Measurements from ENCODE around the gene GNAZ.

Gene GNAZ

DNA sequence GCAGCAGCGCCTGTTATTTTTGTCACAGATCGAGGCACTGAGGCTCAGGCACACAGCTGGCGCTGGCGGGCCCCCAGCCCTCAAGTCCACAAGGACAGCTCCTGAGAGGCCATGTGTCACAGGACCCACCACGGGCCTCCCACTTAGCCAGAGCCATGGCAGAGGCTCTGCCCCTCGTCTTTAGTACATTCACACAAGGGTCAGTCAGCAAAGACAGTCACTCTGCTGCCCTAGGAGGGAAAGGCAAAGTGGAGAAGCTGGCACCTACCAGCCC, 29.1 kb downstream of the GNAZ start:
- Histone ChIP-seq H2BK120ac (ENCODE audit: insufficient read depth, low read length, poor library complexity) (no peak overlapping the region), H3K27me3 (ENCODE audit: insufficient read depth, low read length) (no peaks in the 10 kb centered on the region), H3K4me1 (ENCODE audit: control insufficient read depth in 1 of 2, insufficient read depth in 2 of 2, low read length in 2 of 2) (no peaks in the 10 kb centered on the region), H4K12ac (ENCODE audit: low read depth, low read length) (no peak overlapping the region), H3K9me3 (ENCODE audit: insufficient read depth, low read depth, low read length) (peaks cover 5% of the 10 kb centered on the region), H2BK5ac (ENCODE audit: low read depth, low read length, poor library complexity) (no peak overlapping the region), H2BK12ac (ENCODE audit: low read length) (no peak overlapping the region), H2AK5ac (ENCODE audit: low read length) (no peak overlapping the region), H3K36me3 (ENCODE audit: control insufficient read depth in 1 of 2, insufficient read depth in 2 of 2, low read length in 2 of 2) (no peaks in the 10 kb centered on the region), H3K23ac (ENCODE audit: low read length) (no peak overlapping the region), H2AFZ (ENCODE audit: insufficient read depth, low read length, poor library complexity) (no peak overlapping the region), H4K91ac (ENCODE audit: low read depth, low read length) (no peak overlapping the region), H3K79me1 (ENCODE audit: low read length) (no peaks in the 10 kb centered on the region), H3K4me3 (ENCODE audit: low read depth, low read length) (no peak overlapping the region), H3K9ac (ENCODE audit: low read length) (no peak overlapping the region), H3K4ac (ENCODE audit: low read depth, low read length) (no peak overlapping the region), H3K18ac (ENCODE audit: low read length) (no peak overlapping the region), H3K79me2 (ENCODE audit: control insufficient read depth, insufficient read depth, low read length, poor library complexity) (no peaks in the 10 kb centered on the region), H3K14ac (ENCODE audit: low read length) (no peak overlapping the region), H3K27ac (ENCODE audit: low read depth, low read length) (no peak overlapping the region), H4K8ac (ENCODE audit: low read depth, low read length) (no peak overlapping the region), H3K4me2 (ENCODE audit: low read length) (no peak overlapping the region)
- no CpG with 5 or more reads among the region's 6 CpGs for WGBS (ENCODE audit: extremely low coverage, insufficient coverage, insufficient read length)
- DNase-seq = no peak

DNA sequence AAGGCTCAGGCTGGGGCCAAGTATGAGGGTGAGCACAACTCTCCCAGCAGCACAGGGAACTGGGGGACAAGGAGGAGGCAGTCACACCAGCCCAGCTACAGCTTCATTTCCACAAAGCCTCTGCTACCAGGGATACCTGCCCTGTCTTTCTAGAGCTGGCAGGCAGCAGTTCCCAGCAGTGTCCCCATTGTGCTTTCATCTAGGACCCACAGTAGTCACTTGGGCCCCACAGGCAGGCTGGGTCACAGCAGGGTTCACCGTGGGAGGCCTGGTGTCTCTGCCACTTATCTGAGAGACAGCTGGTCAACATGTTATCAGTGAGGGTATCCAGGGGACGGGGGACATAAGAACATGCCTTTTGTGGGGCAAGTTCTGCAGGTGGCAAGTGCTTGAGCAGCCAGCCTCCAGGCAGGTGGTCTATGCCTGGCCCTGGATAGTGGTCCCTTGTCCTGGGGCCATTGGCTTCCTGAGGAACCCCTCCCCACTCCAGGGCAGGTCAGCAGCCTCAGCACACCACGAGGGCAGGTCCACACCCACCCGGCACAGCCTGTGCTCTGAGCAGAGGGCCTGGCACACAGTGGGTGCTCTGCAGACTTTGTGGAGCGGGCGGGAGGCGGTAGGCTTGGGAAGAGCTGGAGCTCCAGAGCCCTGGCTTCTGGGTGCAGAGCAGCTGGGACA, 29.9 kb downstream of the GNAZ start:
- H3K4me1 ChIP-seq (ENCODE audit: control insufficient read depth in 1 of 2, insufficient read depth in 2 of 2, low read length in 2 of 2) = no peaks in the 10 kb centered on the region
- WGBS (ENCODE audit: extremely low coverage, insufficient coverage, insufficient read length) = no CpG with 5 or more reads among the region's 7 CpGs
- no peak for DNase-seq
- H3K18ac ChIP-seq (ENCODE audit: low read length) = no peak overlapping the region
- no peak overlapping the region for H4K12ac ChIP-seq (ENCODE audit: low read depth, low read length)
- no peak overlapping the region for H2AK5ac ChIP-seq (ENCODE audit: low read length)
- H3K4ac ChIP-seq (ENCODE audit: low read depth, low read length) = no peak overlapping the region
- no peak overlapping the region for H3K4me3 ChIP-seq (ENCODE audit: low read depth, low read length)
- no peak overlapping the region for H3K27ac ChIP-seq (ENCODE audit: low read depth, low read length)
- H3K79me2 ChIP-seq (ENCODE audit: control insufficient read depth, insufficient read depth, low read length, poor library complexity) = no peaks in the 10 kb centered on the region
- H2BK12ac ChIP-seq (ENCODE audit: low read length) = no peak overlapping the region
- peaks cover 5% of the 10 kb centered on the region for H3K9me3 ChIP-seq (ENCODE audit: insufficient read depth, low read depth, low read length)
- no peak overlapping the region for H2BK120ac ChIP-seq (ENCODE audit: insufficient read depth, low read length, poor library complexity)
- H4K8ac ChIP-seq (ENCODE audit: low read depth, low read length) = no peak overlapping the region
- H3K4me2 ChIP-seq (ENCODE audit: low read length) = no peak overlapping the region
- no peak overlapping the region for H3K23ac ChIP-seq (ENCODE audit: low read length)
- no peaks in the 10 kb centered on the region for H3K27me3 ChIP-seq (ENCODE audit: insufficient read depth, low read length)
- no peak overlapping the region for H2AFZ ChIP-seq (ENCODE audit: insufficient read depth, low read length, poor library complexity)
- H3K36me3 ChIP-seq (ENCODE audit: control insufficient read depth in 1 of 2, insufficient read depth in 2 of 2, low read length in 2 of 2) = no peaks in the 10 kb centered on the region
- H2BK5ac ChIP-seq (ENCODE audit: low read depth, low read length, poor library complexity) = no peak overlapping the region
- H3K14ac ChIP-seq (ENCODE audit: low read length) = no peak overlapping the region
- no peak overlapping the region for H3K9ac ChIP-seq (ENCODE audit: low read length)
- no peaks in the 10 kb centered on the region for H3K79me1 ChIP-seq (ENCODE audit: low read length)
- no peak overlapping the region for H4K91ac ChIP-seq (ENCODE audit: low read depth, low read length)

GRCh38 chr22:23101524-23101923, 31.2 kb downstream of the GNAZ start:
- Histone ChIP-seq H3K18ac (ENCODE audit: low read length) (no peak overlapping the region), H3K14ac (ENCODE audit: low read length) (no peak overlapping the region), H3K4me1 (ENCODE audit: control insufficient read depth in 1 of 2, insufficient read depth in 2 of 2, low read length in 2 of 2) (no peaks in the 10 kb centered on the region), H2AK5ac (ENCODE audit: low read length) (no peak overlapping the region), H2BK5ac (ENCODE audit: low read depth, low read length, poor library complexity) (no peak overlapping the region), H3K9me3 (ENCODE audit: insufficient read depth, low read depth, low read length) (peaks cover 3% of the 10 kb centered on the region), H2BK12ac (ENCODE audit: low read length) (no peak overlapping the region), H3K4ac (ENCODE audit: low read depth, low read length) (no peak overlapping the region), H3K27ac (ENCODE audit: low read depth, low read length) (no peak overlapping the region), H3K27me3 (ENCODE audit: insufficient read depth, low read length) (no peaks in the 10 kb centered on the region), H3K4me2 (ENCODE audit: low read length) (no peak overlapping the region), H3K36me3 (ENCODE audit: control insufficient read depth in 1 of 2, insufficient read depth in 2 of 2, low read length in 2 of 2) (no peaks in the 10 kb centered on the region), H2BK120ac (ENCODE audit: insufficient read depth, low read length, poor library complexity) (no peak overlapping the region), H3K4me3 (ENCODE audit: low read depth, low read length) (no peak overlapping the region), H3K79me1 (ENCODE audit: low read length) (no peaks in the 10 kb centered on the region), H3K79me2 (ENCODE audit: control insufficient read depth, insufficient read depth, low read length, poor library complexity) (no peaks in the 10 kb centered on the region), H4K12ac (ENCODE audit: low read depth, low read length) (no peak overlapping the region), H2AFZ (ENCODE audit: insufficient read depth, low read length, poor library complexity) (no peak overlapping the region), H3K9ac (ENCODE audit: low read length) (no peak overlapping the region), H4K91ac (ENCODE audit: low read depth, low read length) (no peak overlapping the region), H3K23ac (ENCODE audit: low read length) (no peak overlapping the region), H4K8ac (ENCODE audit: low read depth, low read length) (no peak overlapping the region)
- WGBS (ENCODE audit: extremely low coverage, insufficient coverage, insufficient read length) = no CpG with 5 or more reads among the region's 3 CpGs
- no peak for DNase-seq

GRCh38 chr22:23102002-23102655, 31.8 kb downstream of the GNAZ start:
- no peak overlapping the region for H4K12ac ChIP-seq (ENCODE audit: low read depth, low read length)
- DNase-seq = no peak
- no peak overlapping the region for H3K4me2 ChIP-seq (ENCODE audit: low read length)
- no peak overlapping the region for H2BK120ac ChIP-seq (ENCODE audit: insufficient read depth, low read length, poor library complexity)
- no CpG with 5 or more reads among the region's 10 CpGs for WGBS (ENCODE audit: extremely low coverage, insufficient coverage, insufficient read length)
- H3K79me1 ChIP-seq (ENCODE audit: low read length) = no peaks in the 10 kb centered on the region
- H3K79me2 ChIP-seq (ENCODE audit: control insufficient read depth, insufficient read depth, low read length, poor library complexity) = no peaks in the 10 kb centered on the region
- H3K4me3 ChIP-seq (ENCODE audit: low read depth, low read length) = no peak overlapping the region
- H2AK5ac ChIP-seq (ENCODE audit: low read length) = no peak overlapping the region
- H3K4ac ChIP-seq (ENCODE audit: low read depth, low read length) = no peak overlapping the region
- H2BK12ac ChIP-seq (ENCODE audit: low read length) = no peak overlapping the region
- no peak overlapping the region for H2AFZ ChIP-seq (ENCODE audit: insufficient read depth, low read length, poor library complexity)
- H3K9me3 ChIP-seq (ENCODE audit: insufficient read depth, low read depth, low read length) = peaks cover 3% of the 10 kb centered on the region
- H3K18ac ChIP-seq (ENCODE audit: low read length) = no peak overlapping the region
- no peak overlapping the region for H4K8ac ChIP-seq (ENCODE audit: low read depth, low read length)
- no peak overlapping the region for H3K23ac ChIP-seq (ENCODE audit: low read length)
- no peak overlapping the region for H3K9ac ChIP-seq (ENCODE audit: low read length)
- H3K27ac ChIP-seq (ENCODE audit: low read depth, low read length) = no peak overlapping the region
- no peaks in the 10 kb centered on the region for H3K27me3 ChIP-seq (ENCODE audit: insufficient read depth, low read length)
- H2BK5ac ChIP-seq (ENCODE audit: low read depth, low read length, poor library complexity) = no peak overlapping the region
- no peaks in the 10 kb centered on the region for H3K36me3 ChIP-seq (ENCODE audit: control insufficient read depth in 1 of 2, insufficient read depth in 2 of 2, low read length in 2 of 2)
- no peak overlapping the region for H4K91ac ChIP-seq (ENCODE audit: low read depth, low read length)
- H3K4me1 ChIP-seq (ENCODE audit: control insufficient read depth in 1 of 2, insufficient read depth in 2 of 2, low read length in 2 of 2) = no peaks in the 10 kb centered on the region
- no peak overlapping the region for H3K14ac ChIP-seq (ENCODE audit: low read length)
